MM.1S (cell line): ENCODE data around the gene CHST11.

Experiments
- DNase-seq: peaks from one replicate; pipeline ENCODE4 v3.0.0-alpha.2; 2015
- H2AFZ ChIP-seq: fragments of 300-600 bp; sonication (generic); 2 replicates; pipeline ENCODE4 v1.6.0; 2016; ENCODE audit warnings: antibody characterized with exemption, low read length
- H3F3A ChIP-seq: fragments of 300-600 bp; sonication (generic); 2 replicates; pipeline ENCODE4 v1.6.1; 2016; ENCODE audit warnings: mild to moderate bottlenecking, antibody characterized with exemption, low read length, moderate library complexity, mixed read lengths; ENCODE audit not compliant: insufficient read depth
- H3K27ac ChIP-seq: fragments of 300-600 bp; sonication (generic); 2 replicates; pipeline ENCODE4 v1.5.1; 2016; ENCODE audit warnings: mild to moderate bottlenecking, low read length
- H3K27me3 ChIP-seq: fragments of 300-600 bp; sonication (generic); replicated peaks from 2 replicates; pipeline ENCODE4 v1.6.0; 2016; ENCODE audit warnings: low read length; ENCODE audit not compliant: insufficient read depth
- H3K36me3 ChIP-seq: fragments of 300-600 bp; sonication (generic); replicated peaks from 2 replicates; pipeline ENCODE4 v1.6.1; 2016; ENCODE audit warnings: mild to moderate bottlenecking, low read length, mixed read lengths; ENCODE audit not compliant: insufficient read depth
- H3K4me1 ChIP-seq: fragments of 300-600 bp; sonication (generic); 2 replicates; pipeline ENCODE4 v1.6.1; 2016; ENCODE audit warnings: low read length, mixed read lengths
- H3K4me2 ChIP-seq: fragments of 300-600 bp; sonication (generic); 2 replicates; pipeline ENCODE4 v1.6.0; 2016; ENCODE audit warnings: low read depth, low read length
- H3K4me3 ChIP-seq: fragments of 300-600 bp; sonication (generic); 2 replicates; pipeline ENCODE4 v1.5.1; 2016; ENCODE audit warnings: low read length, mixed read lengths
- H3K79me2 ChIP-seq: fragments of 300-600 bp; sonication (generic); 2 replicates; pipeline ENCODE4 v1.6.1; 2016; ENCODE audit warnings: mixed run types, low read length, mixed read lengths
- H3K9ac ChIP-seq: fragments of 300-600 bp; sonication (generic); 2 replicates; pipeline ENCODE4 v1.6.1; 2016; ENCODE audit warnings: low read length, mixed read lengths
- H3K9me2 ChIP-seq: fragments of 300-600 bp; sonication (generic); replicated peaks from 2 replicates; pipeline ENCODE4 v1.6.1; 2016; ENCODE audit warnings: mild to moderate bottlenecking, low read length, mixed read lengths; ENCODE audit not compliant: insufficient read depth
- H3K9me3 ChIP-seq: fragments of 300-600 bp; sonication (generic); replicated peaks from 2 replicates; pipeline ENCODE4 v1.6.1; 2016; ENCODE audit warnings: mild to moderate bottlenecking, low read length, mixed read lengths; ENCODE audit not compliant: insufficient read depth
- H4K20me1 ChIP-seq: fragments of 300-600 bp; sonication (generic); 2 replicates; pipeline ENCODE4 v1.6.1; 2016; ENCODE audit warnings: mild to moderate bottlenecking, low read length, moderate library complexity, mixed read lengths; ENCODE audit not compliant: insufficient read depth
- CTCF ChIP-seq: fragments of 300-600 bp; sonication (generic); IDR thresholded peaks from 2 replicates; pipeline ENCODE4 v1.5.1; 2016; ENCODE audit warnings: antibody characterized with exemption, low read length, mixed read lengths
- EZH2 ChIP-seq: fragments of 300-600 bp; sonication (generic); optimal IDR thresholded peaks from 2 replicates; pipeline ENCODE3; 2017; ENCODE audit warnings: low read depth, mild to moderate bottlenecking, antibody characterized with exemption, low read length, mixed read lengths
- EZH2phosphoT487 ChIP-seq: fragments of 300-600 bp; sonication (generic); IDR thresholded peaks from 2 replicates; pipeline ENCODE4 v1.6.1; 2018; ENCODE audit warnings: antibody characterized with exemption, low read length

The CHST11 gene

GRCh38 chr12:104729091-104729490, 272.3 kb downstream of the CHST11 start:
- no peaks in the 10 kb centered on the region for H3F3A ChIP-seq
- TF ChIP-seq EZH2phosphoT487, result no peak
- no peak for TF ChIP-seq CTCF
- TF ChIP-seq EZH2, result no peak
- 0 out of 2 replicates have a peak, but pooled peaks cover 5% of the 10 kb centered on the region for H3K79me2 ChIP-seq
- H2AFZ ChIP-seq, result no peak overlapping the region
- H3K9ac ChIP-seq, result no peak overlapping the region
- H3K4me2 ChIP-seq, result no peak overlapping the region
- no peaks in the 10 kb centered on the region for H3K9me2 ChIP-seq
- DNase-seq, result no peak
- H3K9me3 ChIP-seq, result no peaks in the 10 kb centered on the region
- H3K4me3 ChIP-seq, result no peak overlapping the region
- no peaks in the 10 kb centered on the region for H4K20me1 ChIP-seq
- H3K4me1 ChIP-seq, result no peaks in the 10 kb centered on the region
- no peaks in the 10 kb centered on the region for H3K36me3 ChIP-seq
- no peak overlapping the region for H3K27ac ChIP-seq
- H3K27me3 ChIP-seq, result no peaks in the 10 kb centered on the region

GRCh38 chr12:104729610-104730446, 273.1 kb downstream of the CHST11 start:
- no peaks in the 10 kb centered on the region for H3K4me1 ChIP-seq

GRCh38 chr12:104730763-104731162, 274.0 kb downstream of the CHST11 start:
- H3K9ac ChIP-seq, result no peak overlapping the region
- no peak overlapping the region for H3K27ac ChIP-seq
- H3K9me2 ChIP-seq, result no peaks in the 10 kb centered on the region
- H3K4me3 ChIP-seq, result no peak overlapping the region
- H2AFZ ChIP-seq, result no peak overlapping the region
- no peak for TF ChIP-seq CTCF
- no peak for TF ChIP-seq EZH2
- no peak for TF ChIP-seq EZH2phosphoT487
- H3K36me3 ChIP-seq, result no peaks in the 10 kb centered on the region
- no peaks in the 10 kb centered on the region for H3K27me3 ChIP-seq
- no peaks in the 10 kb centered on the region for H4K20me1 ChIP-seq
- H3K4me1 ChIP-seq, result no peaks in the 10 kb centered on the region
- no peak overlapping the region for H3K4me2 ChIP-seq
- no peaks in the 10 kb centered on the region for H3F3A ChIP-seq
- no peaks in the 10 kb centered on the region for H3K9me3 ChIP-seq
- H3K79me2 ChIP-seq, result 0 out of 2 replicates have a peak, but pooled peaks cover 4% of the 10 kb centered on the region
- DNase-seq, result no peak

More at GRCh38 chr12:104729610-104730446, 273.1 kb downstream of the CHST11 start:
- H3K4me2 ChIP-seq, result no peak overlapping the region
- no peaks in the 10 kb centered on the region for H3K9me2 ChIP-seq
- H3K9me3 ChIP-seq, result no peaks in the 10 kb centered on the region
- no peaks in the 10 kb centered on the region for H3K36me3 ChIP-seq
- DNase-seq, result no peak
- no peak overlapping the region for H3K9ac ChIP-seq
- no peak for TF ChIP-seq CTCF
- no peak for TF ChIP-seq EZH2
- TF ChIP-seq EZH2phosphoT487, result no peak
- H3K27ac ChIP-seq, result no peak overlapping the region
- H4K20me1 ChIP-seq, result no peaks in the 10 kb centered on the region
- H3K79me2 ChIP-seq, result 0 out of 2 replicates have a peak, but pooled peaks cover 5% of the 10 kb centered on the region
- H3F3A ChIP-seq, result no peaks in the 10 kb centered on the region
- H3K4me3 ChIP-seq, result no peak overlapping the region
- H3K27me3 ChIP-seq, result no peaks in the 10 kb centered on the region
- no peak overlapping the region for H2AFZ ChIP-seq
